Endodermal cell (in vitro differentiated cells): ENCODE data around the gene KRTAP3-3. TPM values are rescaled to one million over a fixed set of nuclear protein-coding genes. Genes with fewer than 3 reads are reported as not detected.
A peak's percentile ranks its signal among the peaks of the same experiment; 100 is the strongest.

ENCODE experiments used
- DNase-seq: peaks from one replicate; pipeline ENCODE4 v3.0.0-alpha.2; 2017
- H3K27ac ChIP-seq: 2 replicates; pipeline ENCODE4 v1.5.1; 2013; ENCODE audit warnings: mild to moderate bottlenecking, low read depth, low read length, moderate library complexity
- H3K27me3 ChIP-seq: 2 replicates; pipeline ENCODE4 v1.6.1; 2013; ENCODE audit warnings: mild to moderate bottlenecking, low read length, moderate library complexity; ENCODE audit not compliant: insufficient read depth, control insufficient read depth, poor library complexity, severe bottlenecking
- H3K36me3 ChIP-seq: 2 replicates; pipeline ENCODE4 v1.7.0; 2013; ENCODE audit warnings: mild to moderate bottlenecking, low read length, moderate library complexity; ENCODE audit not compliant: control insufficient read depth, insufficient read depth
- H3K4me1 ChIP-seq: one replicate; pipeline ENCODE4 v1.7.0; 2013; ENCODE audit warnings: low read length; ENCODE audit not compliant: control insufficient read depth, insufficient read depth
- H3K4me3 ChIP-seq: 2 replicates; pipeline ENCODE4 v1.5.1; 2013; ENCODE audit warnings: mild to moderate bottlenecking, low read length, moderate library complexity
- H3K9ac ChIP-seq: 2 replicates; pipeline ENCODE4 v1.6.1; 2013; ENCODE audit warnings: mild to moderate bottlenecking, low read length, moderate library complexity; ENCODE audit not compliant: poor library complexity, severe bottlenecking; ENCODE audit errors: extremely low read depth
- H3K9me3 ChIP-seq: 2 replicates; pipeline ENCODE4 v1.6.1; 2013; ENCODE audit warnings: mild to moderate bottlenecking, low read length, moderate library complexity; ENCODE audit not compliant: control insufficient read depth
- H3K27ac Mint-ChIP-seq: 2 replicates; pipeline ENCODE4 v1.8.0; 2020; ENCODE audit warnings: mixed read lengths
- H3K27me3 Mint-ChIP-seq: 2 replicates; pipeline ENCODE4 v1.8.0; 2021; ENCODE audit warnings: mild to moderate bottlenecking, mixed read lengths; ENCODE audit not compliant: insufficient read depth
- H3K36me3 Mint-ChIP-seq: 2 replicates; pipeline ENCODE4 v1.8.0; 2020; ENCODE audit warnings: low read depth, mixed read lengths
- H3K4me1 Mint-ChIP-seq: 2 replicates; pipeline ENCODE4 v1.8.0; 2020; ENCODE audit warnings: mixed read lengths
- H3K4me3 Mint-ChIP-seq: 2 replicates; pipeline ENCODE4 v1.8.0; 2020; ENCODE audit warnings: mild to moderate bottlenecking, moderate library complexity, mixed read lengths
- H3K9me3 Mint-ChIP-seq: 2 replicates; pipeline ENCODE4 v1.8.0; 2020; ENCODE audit warnings: mild to moderate bottlenecking, mixed read lengths
- WGBS, 2 experiments: methylation state at CpG; one replicate each; pipeline versions ENCODE4 v1.1.5 to v1.1.7; 2013; ENCODE audit warnings: missing lambda C conversion rate in 2 of 2, mixed read lengths in 1 of 2; ENCODE audit not compliant: insufficient coverage in 1 of 2, insufficient read length in 1 of 2; 5-methylcytosine and 5-hydroxymethylcytosine counted together
- total RNA-seq, 2 donors: library from RNA; stranded (reverse); fragmentation: NEBNext Ultra II Directional in 1 of 2; extraction: Animal tissue kit (Norgen Biotek cat#: 25700) in 1 of 2; gene quantifications; 2 replicates in 1 of 2; 3 replicates in 1 of 2; pipeline ENCODE4 v1.2.1, GENCODE V29; 2021
- TF ChIP-seq, protein P1 (sequence below): fragments of 200-600 bp; sonication (generic); conservative IDR thresholded peaks from 2 replicates; pipeline ENCODE4 v1.5.0; 2021; ENCODE audit warnings: antibody characterized with exemption, mild to moderate bottlenecking

The KRTAP3-3 gene
- total RNA-seq, 2 donors from 2014 or later = not detected

DNA sequence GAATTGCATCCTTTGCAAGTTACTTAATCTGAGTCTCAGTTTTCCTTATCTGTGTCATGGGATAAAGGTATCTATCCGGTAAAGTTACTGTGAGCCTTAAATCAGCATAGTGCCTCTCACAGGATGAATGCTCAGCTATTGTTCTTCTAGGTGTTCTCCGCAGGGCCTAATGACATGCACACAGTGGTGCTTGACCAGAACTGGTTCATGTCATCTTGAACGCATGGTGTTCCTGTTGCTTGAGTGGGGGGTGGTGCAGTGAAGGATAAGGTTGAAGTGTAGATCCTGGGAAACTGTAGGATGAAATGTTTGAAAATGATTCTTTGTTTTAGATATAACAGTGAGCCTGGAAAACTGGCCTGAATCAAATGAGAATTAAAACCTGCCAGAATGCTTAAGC is 13.8 kb downstream of the KRTAP3-3 start:
- WGBS, 2 experiments = 65% methylated on average over 3 of the region's 3 CpGs
- Mint-ChIP-seq H3K27ac (no peak overlapping the region), H3K9me3 (no peaks in the 10 kb centered on the region), H3K36me3 (no peaks in the 10 kb centered on the region), H3K4me1 (peaks cover 10% of the 10 kb centered on the region), H3K27me3 (peaks cover 7% of the 10 kb centered on the region), H3K4me3 (no peak overlapping the region)
- no peak overlapping the region for H3K4me3 ChIP-seq
- no peaks in the 10 kb centered on the region for H3K9me3 ChIP-seq
- no peaks in the 10 kb centered on the region for H3K36me3 ChIP-seq
- H3K27ac ChIP-seq = no peak overlapping the region
- H3K9ac ChIP-seq = no peak overlapping the region
- H3K27me3 ChIP-seq = peaks cover 10% of the 10 kb centered on the region
- peaks cover 8% of the 10 kb centered on the region for H3K4me1 ChIP-seq
- TF ChIP-seq, protein P1, sequence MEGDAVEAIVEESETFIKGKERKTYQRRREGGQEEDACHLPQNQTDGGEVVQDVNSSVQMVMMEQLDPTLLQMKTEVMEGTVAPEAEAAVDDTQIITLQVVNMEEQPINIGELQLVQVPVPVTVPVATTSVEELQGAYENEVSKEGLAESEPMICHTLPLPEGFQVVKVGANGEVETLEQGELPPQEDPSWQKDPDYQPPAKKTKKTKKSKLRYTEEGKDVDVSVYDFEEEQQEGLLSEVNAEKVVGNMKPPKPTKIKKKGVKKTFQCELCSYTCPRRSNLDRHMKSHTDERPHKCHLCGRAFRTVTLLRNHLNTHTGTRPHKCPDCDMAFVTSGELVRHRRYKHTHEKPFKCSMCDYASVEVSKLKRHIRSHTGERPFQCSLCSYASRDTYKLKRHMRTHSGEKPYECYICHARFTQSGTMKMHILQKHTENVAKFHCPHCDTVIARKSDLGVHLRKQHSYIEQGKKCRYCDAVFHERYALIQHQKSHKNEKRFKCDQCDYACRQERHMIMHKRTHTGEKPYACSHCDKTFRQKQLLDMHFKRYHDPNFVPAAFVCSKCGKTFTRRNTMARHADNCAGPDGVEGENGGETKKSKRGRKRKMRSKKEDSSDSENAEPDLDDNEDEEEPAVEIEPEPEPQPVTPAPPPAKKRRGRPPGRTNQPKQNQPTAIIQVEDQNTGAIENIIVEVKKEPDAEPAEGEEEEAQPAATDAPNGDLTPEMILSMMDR = no peak
- DNase-seq = peak; percentile 73

DNA sequence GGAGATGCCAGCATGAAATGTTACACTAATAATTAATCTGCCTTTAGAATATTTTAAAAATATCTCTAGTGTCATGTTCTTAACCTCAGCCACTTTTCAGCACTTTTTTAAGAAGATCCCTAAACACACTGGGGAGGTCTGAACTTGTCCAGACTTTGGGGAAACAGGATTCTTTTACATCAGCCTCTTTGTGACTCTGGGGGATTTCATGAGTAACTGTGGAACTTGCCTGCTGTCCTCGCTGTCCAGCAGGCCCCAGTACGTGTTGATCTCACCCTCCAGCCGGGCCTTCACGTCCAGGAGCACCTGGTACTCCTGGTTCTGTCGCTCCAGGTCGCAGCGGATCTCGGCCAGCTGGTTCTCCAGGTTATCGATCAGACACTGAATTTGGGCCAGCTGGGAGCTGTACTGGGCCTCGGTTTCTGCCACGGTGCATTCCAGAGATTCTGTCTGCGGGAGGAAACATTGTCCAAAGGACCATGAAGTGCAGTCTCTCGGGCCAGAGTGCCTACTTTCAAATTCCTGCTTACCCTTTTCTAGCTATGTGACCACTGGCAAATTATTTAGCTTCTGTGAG is 15.3 kb downstream of the KRTAP3-3 start:
- Histone ChIP-seq H3K9ac (no peak overlapping the region), H3K4me1 (peaks cover 8% of the 10 kb centered on the region), H3K4me3 (no peak overlapping the region), H3K27ac (no peak overlapping the region), H3K36me3 (no peaks in the 10 kb centered on the region), H3K27me3 (peaks cover 10% of the 10 kb centered on the region), H3K9me3 (no peaks in the 10 kb centered on the region)
- Mint-ChIP-seq H3K4me3 (no peak overlapping the region), H3K9me3 (no peaks in the 10 kb centered on the region), H3K36me3 (no peaks in the 10 kb centered on the region), H3K4me1 (peaks cover 10% of the 10 kb centered on the region), H3K27ac (no peak overlapping the region), H3K27me3 (peaks cover 3% of the 10 kb centered on the region)
- WGBS, 2 experiments = 92 to 96% methylated on average over 8 to 13 of the region's 13 CpGs
- TF ChIP-seq, protein P1 = no peak
- no peak for DNase-seq

DNA sequence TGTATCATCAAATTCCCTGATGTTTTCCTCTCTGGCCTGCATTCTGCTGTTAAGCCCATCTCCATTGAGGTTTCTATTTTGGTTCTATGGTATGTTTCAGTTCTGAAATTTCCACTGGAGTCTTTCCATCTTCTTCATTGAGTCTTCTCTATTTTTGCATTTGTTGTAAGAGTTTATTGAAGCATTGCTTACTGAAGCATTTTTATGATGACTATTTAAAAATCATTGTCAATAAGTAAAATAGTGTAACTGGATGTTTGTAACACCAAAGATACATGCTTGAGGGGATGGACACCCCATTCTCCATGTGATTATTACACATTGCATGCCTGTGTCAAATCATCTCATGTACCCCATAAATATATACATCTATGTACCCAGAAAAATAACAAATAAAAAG is 18.4 kb downstream of the KRTAP3-3 start:
- Mint-ChIP-seq H3K36me3 (no peaks in the 10 kb centered on the region), H3K4me3 (no peak overlapping the region), H3K27me3 (peaks cover 3% of the 10 kb centered on the region), H3K4me1 (peaks cover 8% of the 10 kb centered on the region), H3K27ac (no peak overlapping the region), H3K9me3 (peaks cover 4% of the 10 kb centered on the region)
- Histone ChIP-seq H3K27ac (no peak overlapping the region), H3K27me3 (peaks cover 10% of the 10 kb centered on the region), H3K4me3 (no peak overlapping the region), H3K9me3 (no peaks in the 10 kb centered on the region), H3K9ac (no peak overlapping the region), H3K4me1 (peaks cover 4% of the 10 kb centered on the region), H3K36me3 (no peaks in the 10 kb centered on the region)
- no peak for DNase-seq
- TF ChIP-seq, protein P1 = no peak
